Peyer's patch (tissue), 4 donors: ENCODE results near the gene B9D1.

Experiments used
- CTCF ChIP-seq, 6 experiments: fragments of 450-650 bp in 4 of 6; fragments of 200-600 bp in 2 of 6; sonication (generic) in 1 of 6; IDR thresholded peaks; one replicate each; pipeline ENCODE4 v1.5.1; 2017 to 2019; ENCODE audit warnings: antibody characterized with exemption in 6 of 6, mild to moderate bottlenecking in 3 of 6, moderate library complexity in 1 of 6
- POLR2A ChIP-seq, 2 donors: fragments of 450-650 bp; IDR thresholded peaks; one replicate each; pipeline ENCODE4 v1.5.1; 2017; ENCODE audit warnings: antibody characterized with exemption in 2 of 2, mild to moderate bottlenecking in 2 of 2, moderate library complexity in 2 of 2

- TF ChIP-seq CTCF (IDR thresholded peaks at IDR 0.05) (no peak), POLR2A (IDR thresholded peaks at IDR 0.05) (no peak)
These were observed 41.7 kb upstream of the B9D1 start for GRCh38 chr17:19404264-19404663.
